Epithelial cell of proximal tubule (primary cell): ENCODE measurements around the gene TMEM39A. TPM values are rescaled to one million over a fixed set of nuclear protein-coding genes. Genes with fewer than 3 reads are reported as not detected.

ENCODE experiments used
- DNase-seq: peaks from one replicate; pipeline ENCODE4 v3.0.0-alpha.2; 2011; ENCODE audit warnings: low read depth
- H3K4me3 ChIP-seq: 2 replicates; pipeline ENCODE4 v1.5.1; 2011; ENCODE audit warnings: low read depth, mild to moderate bottlenecking, low read length
- CTCF ChIP-seq: conservative IDR thresholded peaks from 2 replicates; pipeline ENCODE4 v1.5.1; 2012; ENCODE audit warnings: low read depth, mild to moderate bottlenecking, low read length
- total RNA-seq: library from RNA; depleted of rRNA; stranded (reverse); fragments of >200 nt; gene quantifications from 2 replicates; pipeline ENCODE4 v1.2.3, GENCODE V29; 2015

The TMEM39A gene
- total RNA-seq, 1 donor from 2014 or later, result 28.2 TPM

GRCh38 chr3:119382134-119382533, 81.3 kb downstream of the TMEM39A start:
- no peak for TF ChIP-seq CTCF
- no peak for DNase-seq
- no peak overlapping the region for H3K4me3 ChIP-seq

- H3K4me3 ChIP-seq, result no peak overlapping the region
- peak; percentile 22 for TF ChIP-seq CTCF
- no peak for DNase-seq
These were observed 82.7 kb downstream of the TMEM39A start for GRCh38 chr3:119380697-119381096.

Other genes starting within 250 kb of the TMEM39A start
- gene B4GALT4, start 222.7 kb downstream of the TMEM39A start, total RNA-seq, result 17.9 and 21.9 TPM in 2 replicates
- 3.8 and 5.1 TPM in 2 replicates for gene ARHGAP31, start 169.2 kb downstream of the TMEM39A start, total RNA-seq
- 7.2 and 10.8 TPM in 2 replicates for gene POGLUT1, start 5.3 kb upstream of the TMEM39A start, total RNA-seq
- gene TIMMDC1, start 34.9 kb upstream of the TMEM39A start, total RNA-seq, result 72.2 and 85.3 TPM in 2 replicates
- not detected in 2 replicates for gene CD80, start 96.0 kb upstream of the TMEM39A start, total RNA-seq
- gene ADPRH, start 115.9 kb upstream of the TMEM39A start, total RNA-seq, result 6.0 and 7.5 TPM in 2 replicates
- gene PLA1A, start 134.3 kb upstream of the TMEM39A start, total RNA-seq, result 0.14 and 0.52 TPM in 2 replicates
- gene POPDC2, start 197.0 kb upstream of the TMEM39A start, total RNA-seq, result 0.06 and 0.51 TPM in 2 replicates
- gene COX17, start 213.8 kb upstream of the TMEM39A start, total RNA-seq, result 45.3 and 91.1 TPM in 2 replicates
- gene CFAP91, start 239.4 kb upstream of the TMEM39A start, total RNA-seq, result 2.1 and 2.2 TPM in 2 replicates